HepG2 (cell line): ENCODE measurements around the gene GNG10. TPM values are rescaled to one million over a fixed set of nuclear protein-coding genes. Genes with fewer than 3 reads are reported as not detected.

ENCODE experiments used
- DMAP1 ChIP-seq: IDR thresholded peaks from 2 replicates; pipeline ENCODE4 v1.6.1; 2016
- DNMT1 ChIP-seq: sonication (generic); formaldehyde crosslinking; IDR thresholded peaks from 2 replicates; pipeline ENCODE4 v1.5.1; 2020; ENCODE audit warnings: mild to moderate bottlenecking, missing genetic modification reagents
- HNRNPH1 ChIP-seq: fragments of 200-400 bp; formaldehyde crosslinking; optimal IDR thresholded peaks from 2 replicates; pipeline ENCODE3; 2017; ENCODE audit warnings: mild to moderate bottlenecking, low read depth, low read length
- HNRNPUL1 ChIP-seq: fragments of 200-400 bp; formaldehyde crosslinking; IDR thresholded peaks from 2 replicates; pipeline ENCODE4 v1.6.1; 2017; ENCODE audit warnings: low read depth, mild to moderate bottlenecking, low read length, moderate library complexity
- RARA ChIP-seq: IDR thresholded peaks from 2 replicates; pipeline ENCODE4 v1.6.1; 2016; ENCODE audit warnings: missing genetic modification reagents, missing compliant biosample characterization
- RARG ChIP-seq: sonication (generic); formaldehyde crosslinking; IDR thresholded peaks from 2 replicates; pipeline ENCODE4 v1.4.0; 2020; ENCODE audit warnings: low read depth, mild to moderate bottlenecking, missing genetic modification reagents
- SALL1 ChIP-seq: sonication (generic); formaldehyde crosslinking; IDR thresholded peaks from 2 replicates; pipeline ENCODE4 v1.8.0; 2022; ENCODE audit warnings: mild to moderate bottlenecking, missing genetic modification reagents
- SRF ChIP-seq: IDR thresholded peaks from 2 replicates; pipeline ENCODE4 v1.6.1; 2011; ENCODE audit warnings: mild to moderate bottlenecking, low read depth, low read length, moderate library complexity
- XBP1 ChIP-seq: sonication (generic); formaldehyde crosslinking; IDR thresholded peaks from 2 replicates; pipeline ENCODE4 v1.5.0; 2020; ENCODE audit warnings: missing genetic modification reagents
- ZNF234 ChIP-seq: sonication (generic); formaldehyde crosslinking; conservative IDR thresholded peaks from 2 replicates; pipeline ENCODE4 v1.5.1; 2020; ENCODE audit warnings: mild to moderate bottlenecking, missing genetic modification reagents
- ZNF33A ChIP-seq: sonication (generic); formaldehyde crosslinking; IDR thresholded peaks from 2 replicates; pipeline ENCODE4 v1.5.1; 2020; ENCODE audit warnings: missing genetic modification reagents, mild to moderate bottlenecking, moderate library complexity, borderline replicate concordance
- ZNF570 ChIP-seq: sonication (generic); formaldehyde crosslinking; IDR thresholded peaks from 2 replicates; pipeline ENCODE4 v1.4.0; 2020; ENCODE audit warnings: mild to moderate bottlenecking, missing genetic modification reagents, borderline replicate concordance
- ZNF879 ChIP-seq: sonication (generic); formaldehyde crosslinking; IDR thresholded peaks from 2 replicates; pipeline ENCODE4 v1.8.1; 2023; ENCODE audit warnings: missing genetic modification reagents
- polyA plus RNA-seq, 8 experiments: library from polyadenylated mRNA; depleted of rRNA in 3 of 8; stranded (reverse) in 7 of 8; unstranded in 1 of 8; fragments of >200 nt; fragmentation: Illumina TruSeq in 4 of 8; extraction: Trizol in 4 of 8; gene quantifications; 2 replicates each; pipeline versions ENCODE4 v1.2.1 to v1.2.3, GENCODE V29; 2011 to 2016; ENCODE audit warnings: low read depth in 4 of 8, missing spikeins in 1 of 8, mixed read lengths in 1 of 8; ENCODE audit not compliant: insufficient read depth in 1 of 8
- total RNA-seq, 5 experiments: library from RNA; depleted of rRNA; stranded (reverse); fragments of >200 nt; fragmentation: Illumina TruSeq; extraction: Trizol; gene quantifications; 2 replicates each; pipeline ENCODE4 v1.2.3, GENCODE V29; 2016; ENCODE audit warnings: low read depth in 1 of 5
- TF ChIP-seq, protein P1 (sequence below): IDR thresholded peaks from 2 replicates; pipeline ENCODE4 v1.6.1; 2012; ENCODE audit warnings: inconsistent platforms
- TF ChIP-seq, protein P2 (sequence below): sonication (generic); formaldehyde crosslinking; IDR thresholded peaks from 2 replicates; pipeline ENCODE4 v1.4.0; 2020; ENCODE audit warnings: missing genetic modification reagents
- TF ChIP-seq, protein P3 (sequence below): sonication (generic); formaldehyde crosslinking; IDR thresholded peaks from 2 replicates; pipeline ENCODE4 v1.8.0; 2022; ENCODE audit warnings: mild to moderate bottlenecking, missing genetic modification reagents, moderate library complexity
- TF ChIP-seq, protein P4 (sequence below): sonication (generic); formaldehyde crosslinking; IDR thresholded peaks from 2 replicates; pipeline ENCODE4 v1.4.0; 2020; ENCODE audit warnings: mild to moderate bottlenecking, missing genetic modification reagents
- TF ChIP-seq, protein P5 (sequence below): fragments of 450-650 bp; IDR thresholded peaks from 2 replicates; pipeline ENCODE4 v1.6.1; 2017; ENCODE audit warnings: mild to moderate bottlenecking
- TF ChIP-seq, protein P6 (sequence below): sonication (generic); formaldehyde crosslinking; IDR thresholded peaks from 2 replicates; pipeline ENCODE4 v1.5.1; 2020; ENCODE audit warnings: mild to moderate bottlenecking, missing genetic modification reagents, moderate library complexity
- TF ChIP-seq, protein P7 (sequence below): sonication (generic); formaldehyde crosslinking; IDR thresholded peaks from 2 replicates; pipeline ENCODE4 v1.5.0; 2020; ENCODE audit warnings: missing genetic modification reagents

The GNG10 gene
- total and polyA plus RNA-seq, 2 of the 13 experiments (the other 11 are each of a cell fraction or from before 2014, with no cell fraction given): 29.8 to 32.4 TPM

DNA sequence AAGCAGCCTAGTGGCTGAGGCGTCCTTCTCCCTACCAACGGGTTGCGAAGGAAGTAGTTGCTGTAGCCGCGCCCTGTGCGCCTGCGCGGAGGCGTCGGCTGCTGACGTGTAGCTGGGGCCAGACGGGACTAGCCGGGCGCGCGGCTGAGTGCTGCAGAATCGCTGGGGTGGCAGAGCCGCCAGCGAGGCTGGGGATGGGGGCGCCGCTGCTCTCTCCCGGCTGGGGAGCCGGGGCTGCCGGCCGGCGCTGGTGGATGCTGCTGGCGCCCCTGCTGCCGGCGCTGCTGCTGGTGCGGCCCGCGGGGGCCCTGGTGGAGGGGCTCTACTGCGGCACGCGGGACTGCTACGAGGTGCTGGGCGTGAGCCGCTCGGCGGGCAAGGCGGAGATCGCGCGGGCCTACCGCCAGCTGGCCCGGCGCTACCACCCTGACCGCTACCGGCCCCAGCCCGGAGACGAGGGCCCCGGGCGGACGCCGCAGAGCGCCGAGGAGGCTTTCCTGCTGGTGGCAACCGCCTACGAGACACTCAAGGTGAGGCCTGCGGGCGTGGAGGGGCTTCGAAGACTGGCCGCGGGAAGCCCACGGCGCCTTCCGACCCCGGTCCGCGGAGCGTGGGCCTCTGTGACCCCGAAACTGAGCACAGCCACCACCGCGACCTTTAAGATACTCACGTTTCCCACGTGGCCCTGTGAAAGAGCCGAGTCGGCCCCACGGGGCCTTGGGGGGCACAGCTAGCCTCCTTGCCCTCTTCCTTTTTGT, 30.0 kb upstream of the GNG10 start, which contains the start of gene DNAJC25 (continued):
- no peak for TF ChIP-seq SRF
- peak; percentile 86 for TF ChIP-seq HNRNPH1
- no peak; the same call in 1 of the 2 replicates for TF ChIP-seq RARG (CRISPR knock-in tag)
- TF ChIP-seq DNMT1 (CRISPR knock-in tag): peak; percentile 58; the same call in 1 of the 2 replicates
- TF ChIP-seq, protein P1, sequence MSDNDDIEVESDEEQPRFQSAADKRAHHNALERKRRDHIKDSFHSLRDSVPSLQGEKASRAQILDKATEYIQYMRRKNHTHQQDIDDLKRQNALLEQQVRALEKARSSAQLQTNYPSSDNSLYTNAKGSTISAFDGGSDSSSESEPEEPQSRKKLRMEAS: peak; percentile 32; the same call in 1 of the 2 replicates
- TF ChIP-seq, protein P2, sequence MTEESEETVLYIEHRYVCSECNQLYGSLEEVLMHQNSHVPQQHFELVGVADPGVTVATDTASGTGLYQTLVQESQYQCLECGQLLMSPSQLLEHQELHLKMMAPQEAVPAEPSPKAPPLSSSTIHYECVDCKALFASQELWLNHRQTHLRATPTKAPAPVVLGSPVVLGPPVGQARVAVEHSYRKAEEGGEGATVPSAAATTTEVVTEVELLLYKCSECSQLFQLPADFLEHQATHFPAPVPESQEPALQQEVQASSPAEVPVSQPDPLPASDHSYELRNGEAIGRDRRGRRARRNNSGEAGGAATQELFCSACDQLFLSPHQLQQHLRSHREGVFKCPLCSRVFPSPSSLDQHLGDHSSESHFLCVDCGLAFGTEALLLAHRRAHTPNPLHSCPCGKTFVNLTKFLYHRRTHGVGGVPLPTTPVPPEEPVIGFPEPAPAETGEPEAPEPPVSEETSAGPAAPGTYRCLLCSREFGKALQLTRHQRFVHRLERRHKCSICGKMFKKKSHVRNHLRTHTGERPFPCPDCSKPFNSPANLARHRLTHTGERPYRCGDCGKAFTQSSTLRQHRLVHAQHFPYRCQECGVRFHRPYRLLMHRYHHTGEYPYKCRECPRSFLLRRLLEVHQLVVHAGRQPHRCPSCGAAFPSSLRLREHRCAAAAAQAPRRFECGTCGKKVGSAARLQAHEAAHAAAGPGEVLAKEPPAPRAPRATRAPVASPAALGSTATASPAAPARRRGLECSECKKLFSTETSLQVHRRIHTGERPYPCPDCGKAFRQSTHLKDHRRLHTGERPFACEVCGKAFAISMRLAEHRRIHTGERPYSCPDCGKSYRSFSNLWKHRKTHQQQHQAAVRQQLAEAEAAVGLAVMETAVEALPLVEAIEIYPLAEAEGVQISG (CRISPR knock-in tag): peak; percentile 76
- TF ChIP-seq, protein P3, sequence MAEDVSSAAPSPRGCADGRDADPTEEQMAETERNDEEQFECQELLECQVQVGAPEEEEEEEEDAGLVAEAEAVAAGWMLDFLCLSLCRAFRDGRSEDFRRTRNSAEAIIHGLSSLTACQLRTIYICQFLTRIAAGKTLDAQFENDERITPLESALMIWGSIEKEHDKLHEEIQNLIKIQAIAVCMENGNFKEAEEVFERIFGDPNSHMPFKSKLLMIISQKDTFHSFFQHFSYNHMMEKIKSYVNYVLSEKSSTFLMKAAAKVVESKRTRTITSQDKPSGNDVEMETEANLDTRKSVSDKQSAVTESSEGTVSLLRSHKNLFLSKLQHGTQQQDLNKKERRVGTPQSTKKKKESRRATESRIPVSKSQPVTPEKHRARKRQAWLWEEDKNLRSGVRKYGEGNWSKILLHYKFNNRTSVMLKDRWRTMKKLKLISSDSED (CRISPR knock-in tag): no peak
- peak; percentile 96 for TF ChIP-seq XBP1 (CRISPR knock-in tag)
- no peak for TF ChIP-seq RARA (CRISPR knock-in tag)
- TF ChIP-seq DMAP1 (CRISPR knock-in tag): peak; percentile 54
- peak; percentile 92 for TF ChIP-seq SALL1 (CRISPR knock-in tag)
- TF ChIP-seq ZNF879: no peak
- TF ChIP-seq, protein P4, sequence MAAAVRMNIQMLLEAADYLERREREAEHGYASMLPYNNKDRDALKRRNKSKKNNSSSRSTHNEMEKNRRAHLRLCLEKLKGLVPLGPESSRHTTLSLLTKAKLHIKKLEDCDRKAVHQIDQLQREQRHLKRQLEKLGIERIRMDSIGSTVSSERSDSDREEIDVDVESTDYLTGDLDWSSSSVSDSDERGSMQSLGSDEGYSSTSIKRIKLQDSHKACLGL (CRISPR knock-in tag): peak; percentile 61; the same call in 1 of the 2 replicates
- TF ChIP-seq, protein P5, sequence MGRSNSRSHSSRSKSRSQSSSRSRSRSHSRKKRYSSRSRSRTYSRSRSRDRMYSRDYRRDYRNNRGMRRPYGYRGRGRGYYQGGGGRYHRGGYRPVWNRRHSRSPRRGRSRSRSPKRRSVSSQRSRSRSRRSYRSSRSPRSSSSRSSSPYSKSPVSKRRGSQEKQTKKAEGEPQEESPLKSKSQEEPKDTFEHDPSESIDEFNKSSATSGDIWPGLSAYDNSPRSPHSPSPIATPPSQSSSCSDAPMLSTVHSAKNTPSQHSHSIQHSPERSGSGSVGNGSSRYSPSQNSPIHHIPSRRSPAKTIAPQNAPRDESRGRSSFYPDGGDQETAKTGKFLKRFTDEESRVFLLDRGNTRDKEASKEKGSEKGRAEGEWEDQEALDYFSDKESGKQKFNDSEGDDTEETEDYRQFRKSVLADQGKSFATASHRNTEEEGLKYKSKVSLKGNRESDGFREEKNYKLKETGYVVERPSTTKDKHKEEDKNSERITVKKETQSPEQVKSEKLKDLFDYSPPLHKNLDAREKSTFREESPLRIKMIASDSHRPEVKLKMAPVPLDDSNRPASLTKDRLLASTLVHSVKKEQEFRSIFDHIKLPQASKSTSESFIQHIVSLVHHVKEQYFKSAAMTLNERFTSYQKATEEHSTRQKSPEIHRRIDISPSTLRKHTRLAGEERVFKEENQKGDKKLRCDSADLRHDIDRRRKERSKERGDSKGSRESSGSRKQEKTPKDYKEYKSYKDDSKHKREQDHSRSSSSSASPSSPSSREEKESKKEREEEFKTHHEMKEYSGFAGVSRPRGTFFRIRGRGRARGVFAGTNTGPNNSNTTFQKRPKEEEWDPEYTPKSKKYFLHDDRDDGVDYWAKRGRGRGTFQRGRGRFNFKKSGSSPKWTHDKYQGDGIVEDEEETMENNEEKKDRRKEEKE: no peak
- TF ChIP-seq, protein P6, sequence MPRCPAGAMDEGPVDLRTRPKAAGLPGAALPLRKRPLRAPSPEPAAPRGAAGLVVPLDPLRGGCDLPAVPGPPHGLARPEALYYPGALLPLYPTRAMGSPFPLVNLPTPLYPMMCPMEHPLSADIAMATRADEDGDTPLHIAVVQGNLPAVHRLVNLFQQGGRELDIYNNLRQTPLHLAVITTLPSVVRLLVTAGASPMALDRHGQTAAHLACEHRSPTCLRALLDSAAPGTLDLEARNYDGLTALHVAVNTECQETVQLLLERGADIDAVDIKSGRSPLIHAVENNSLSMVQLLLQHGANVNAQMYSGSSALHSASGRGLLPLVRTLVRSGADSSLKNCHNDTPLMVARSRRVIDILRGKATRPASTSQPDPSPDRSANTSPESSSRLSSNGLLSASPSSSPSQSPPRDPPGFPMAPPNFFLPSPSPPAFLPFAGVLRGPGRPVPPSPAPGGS (CRISPR knock-in tag): peak; percentile 85; the same call in 1 of the 2 replicates
- TF ChIP-seq HNRNPUL1: no peak
- TF ChIP-seq ZNF570: no peak; the same call in 1 of the 2 replicates
- 0 out of 2 replicates have a peak, but pooled peaks have one; percentile 18 for TF ChIP-seq ZNF234 (CRISPR knock-in tag)
- no peak for TF ChIP-seq ZNF33A (CRISPR knock-in tag)
- TF ChIP-seq, protein P7, sequence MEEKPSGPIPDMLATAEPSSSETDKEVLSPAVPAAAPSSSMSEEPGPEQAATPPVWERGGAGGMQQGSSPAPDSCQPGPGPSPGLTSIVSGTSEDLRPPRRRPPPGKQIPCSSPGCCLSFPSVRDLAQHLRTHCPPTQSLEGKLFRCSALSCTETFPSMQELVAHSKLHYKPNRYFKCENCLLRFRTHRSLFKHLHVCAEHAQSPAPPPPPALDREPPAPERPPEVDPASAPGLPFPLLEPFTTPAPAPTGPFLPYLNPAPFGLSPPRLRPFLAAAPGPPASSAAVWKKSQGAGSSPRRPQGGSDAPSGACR (CRISPR knock-in tag): peak; percentile 55; the same call in 1 of the 2 replicates
